NCI-H1105 treated with DMSO at 0.1 percent for 48 hours (cell line): Measurements from ENCODE around the gene KRTAP10-8.
"Not testable (repeated sequence)": the region's sequence is repeated elsewhere in the genome, so short reads cannot be mapped to it uniquely, and the experiment has no call there.

Experiments used
- DNase-seq: peaks from one replicate; lab custom pipeline; 2025; lab: John Stamatoyannopoulos, UW

KRTAP10-8 gene

GRCh38 chr21:44599264-44600029 lies 12.4 kb upstream of the KRTAP10-8 start:
- DNase-seq, result no peak

- DNase-seq, result not testable (repeated sequence)
Observed at GRCh38 chr21:44600118-44600978, 11.5 kb upstream of the KRTAP10-8 start, which contains the start of gene KRTAP10-7. TSS of gene KRTAP10-7 (plus strand) at chr21:44600597. CDS start at chr21:44600622, 25 bp downstream.

- not testable (repeated sequence) for DNase-seq
Observed at GRCh38 chr21:44601091-44601490, 10.8 kb upstream of the KRTAP10-8 start.

- no peak for DNase-seq
Observed at GRCh38 chr21:44601596-44602462, 10.1 kb upstream of the KRTAP10-8 start.

GRCh38 chr21:44602463-44602850 lies 9.4 kb upstream of the KRTAP10-8 start:
- no peak for DNase-seq

GRCh38 chr21:44603109-44603875 lies 8.6 kb upstream of the KRTAP10-8 start:
- DNase-seq, result no peak

GRCh38 chr21:44603911-44604310 lies 8.0 kb upstream of the KRTAP10-8 start:
- DNase-seq, result no peak

GRCh38 chr21:44606495-44606894 lies 5.4 kb upstream of the KRTAP10-8 start:
- DNase-seq, result no peak

- no peak for DNase-seq
Observed at GRCh38 chr21:44609193-44609592, 2.7 kb upstream of the KRTAP10-8 start.

GRCh38 chr21:44610157-44610843 lies 1.6 kb upstream of the KRTAP10-8 start:
- not testable (repeated sequence) for DNase-seq

- DNase-seq, result no peak
Observed at GRCh38 chr21:44611551-44611950, 328 bp upstream of the KRTAP10-8 start.

- DNase-seq, result no peak
Observed at GRCh38 chr21:44612669-44613229, 870 bp downstream of the KRTAP10-8 start.

GRCh38 chr21:44613386-44614155 lies 1.7 kb downstream of the KRTAP10-8 start:
- no peak for DNase-seq

GRCh38 chr21:44614161-44614631 lies 2.3 kb downstream of the KRTAP10-8 start:
- no peak for DNase-seq

GRCh38 chr21:44614961-44615391 lies 3.1 kb downstream of the KRTAP10-8 start:
- no peak for DNase-seq

- no peak for DNase-seq
Observed at GRCh38 chr21:44615466-44615865, 3.6 kb downstream of the KRTAP10-8 start.

GRCh38 chr21:44615911-44616590 lies 4.2 kb downstream of the KRTAP10-8 start:
- no peak for DNase-seq

- DNase-seq, result no peak
Observed at GRCh38 chr21:44616591-44616926, 4.7 kb downstream of the KRTAP10-8 start.

GRCh38 chr21:44617071-44617501 lies 5.2 kb downstream of the KRTAP10-8 start:
- no peak for DNase-seq
